GM12892 (cell line): Measurements from ENCODE around the gene CCDC144A.
"Not testable (repeated sequence)": the region's sequence is repeated elsewhere in the genome, so short reads cannot be mapped to it uniquely, and the experiment has no call there.

Source experiments
- DNase-seq: peaks from one replicate; pipeline ENCODE4 v3.0.0; 2011; ENCODE audit not compliant: insufficient read length
- FAIRE-seq: peaks from 2 replicates; lab custom pipeline; 2011; peaks lifted over from hg19 to GRCh38; lab: Jason Lieb, UNC
- POLR2A ChIP-seq: IDR thresholded peaks from 2 replicates; pipeline ENCODE4 v1.6.1; 2011; ENCODE audit warnings: low read depth, low read length, control low read depth
- POLR2AphosphoS5 ChIP-seq: IDR thresholded peaks from 2 replicates; pipeline ENCODE4 v1.6.1; 2011; ENCODE audit warnings: low read depth, low read length, control low read depth
- TAF1 ChIP-seq: IDR thresholded peaks from 2 replicates; pipeline ENCODE4 v1.6.1; 2011; ENCODE audit warnings: low read depth, mild to moderate bottlenecking, control low read depth, low read length, borderline replicate concordance

CCDC144A gene

DNA sequence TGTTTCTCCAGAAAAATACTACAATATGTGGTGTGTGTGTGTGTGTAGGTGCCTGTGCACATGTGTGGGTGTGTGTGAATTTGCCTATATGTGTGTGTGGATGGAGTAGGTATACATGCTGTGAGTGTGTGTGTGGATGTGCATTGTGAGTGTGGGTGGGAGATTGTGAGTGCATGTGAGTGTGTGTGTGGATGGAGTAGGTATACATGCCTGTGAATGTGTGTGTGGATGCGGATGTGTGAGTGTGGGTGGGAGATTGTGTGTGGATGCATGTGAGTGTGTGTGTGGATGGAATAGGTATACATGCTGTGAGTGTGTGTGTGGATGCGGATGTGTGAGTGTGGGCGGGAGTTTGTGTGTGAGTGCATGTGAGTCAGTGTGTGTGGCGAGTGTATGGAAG, 116.6 kb downstream of the CCDC144A start:
- not testable (repeated sequence) for FAIRE-seq

DNA sequence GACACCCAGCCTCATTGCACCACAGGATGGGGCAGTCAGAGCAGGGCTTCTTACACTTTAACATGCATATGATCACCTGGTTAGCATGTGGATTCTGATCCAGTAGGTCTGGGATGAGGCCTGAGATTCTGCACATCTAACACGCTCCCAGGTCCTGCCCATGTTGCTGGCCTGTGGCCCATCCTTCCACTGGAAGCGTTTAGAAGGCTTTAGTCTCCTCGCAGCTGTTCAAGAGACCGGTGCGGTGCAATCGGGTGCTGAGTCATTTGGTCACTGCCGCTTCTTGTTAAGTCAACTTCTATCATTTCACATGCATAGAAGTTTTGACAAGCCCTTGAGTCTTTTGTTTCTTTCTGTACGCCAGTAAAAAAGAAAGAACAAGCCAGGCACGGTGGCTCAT, 117.6 kb downstream of the CCDC144A start:
- not testable (repeated sequence) for DNase-seq, FAIRE-seq

More for the DNA sequence above, 116.6 kb downstream of the CCDC144A start:
- not testable (repeated sequence) for DNase-seq

DNA sequence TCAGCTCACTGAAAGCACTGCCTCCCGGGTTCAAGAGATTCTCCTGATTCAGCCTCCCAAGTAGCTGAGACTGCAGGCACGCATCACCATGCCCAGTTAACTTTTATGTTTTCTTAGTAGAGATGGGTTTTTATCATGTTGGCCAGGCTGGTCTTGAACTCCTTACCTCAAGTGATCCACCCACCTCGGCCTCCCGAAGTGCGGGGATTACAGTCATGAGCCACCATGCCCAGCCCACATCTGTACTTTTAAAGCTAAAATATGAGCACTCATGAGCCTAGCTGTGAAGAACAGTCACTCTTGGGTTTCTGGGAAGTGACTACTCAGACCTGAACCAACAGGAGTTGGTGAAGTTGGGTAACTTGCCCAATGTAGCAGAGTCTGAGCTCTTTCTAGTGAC, 120.2 kb downstream of the CCDC144A start:
- DNase-seq, FAIRE-seq: not testable (repeated sequence)

DNA sequence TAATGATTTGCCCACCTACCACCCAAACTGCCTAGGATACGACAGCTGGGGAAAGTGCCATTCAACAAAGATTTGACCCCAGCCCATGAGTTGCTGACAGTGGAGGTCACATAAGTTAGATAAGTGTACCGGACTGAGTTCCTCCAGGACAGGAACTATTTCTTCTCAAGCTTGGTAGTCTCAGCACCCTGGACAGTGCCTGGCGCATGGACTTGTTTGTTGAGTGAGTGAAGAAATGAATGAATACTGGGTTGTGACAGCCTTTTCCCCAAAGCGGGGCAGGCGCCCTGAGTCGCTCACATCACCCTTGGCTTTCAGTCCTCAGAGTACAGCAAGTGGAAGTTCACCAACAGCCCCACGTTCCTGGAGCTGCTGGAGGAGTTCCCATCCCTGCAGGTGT, 122.1 kb downstream of the CCDC144A start:
- not testable (repeated sequence) for DNase-seq, FAIRE-seq

DNA sequence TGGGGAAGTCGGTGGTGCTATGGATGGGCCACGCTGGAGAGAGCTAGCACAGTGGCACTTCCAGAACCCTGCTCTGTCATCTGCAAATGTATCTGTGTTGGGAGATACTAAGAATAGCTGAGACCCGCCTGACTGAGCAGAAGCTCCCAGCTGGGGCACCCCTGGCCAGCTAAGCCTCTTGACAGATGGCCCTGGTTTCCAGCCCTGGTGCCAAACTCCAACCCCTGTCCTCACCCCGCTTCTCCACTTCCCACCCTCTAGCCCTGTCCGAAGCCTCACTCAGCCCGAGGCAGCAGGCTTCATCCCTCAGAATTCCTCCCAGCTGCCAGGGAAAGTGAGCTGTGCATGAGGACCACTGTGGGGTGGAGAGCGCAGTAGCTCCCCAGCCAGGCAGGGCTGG, 124.4 kb downstream of the CCDC144A start:
- DNase-seq (no peak), FAIRE-seq (no peak)
- no peak for TF ChIP-seq POLR2A
- TF ChIP-seq POLR2AphosphoS5, result no peak
- no peak for TF ChIP-seq TAF1

DNA sequence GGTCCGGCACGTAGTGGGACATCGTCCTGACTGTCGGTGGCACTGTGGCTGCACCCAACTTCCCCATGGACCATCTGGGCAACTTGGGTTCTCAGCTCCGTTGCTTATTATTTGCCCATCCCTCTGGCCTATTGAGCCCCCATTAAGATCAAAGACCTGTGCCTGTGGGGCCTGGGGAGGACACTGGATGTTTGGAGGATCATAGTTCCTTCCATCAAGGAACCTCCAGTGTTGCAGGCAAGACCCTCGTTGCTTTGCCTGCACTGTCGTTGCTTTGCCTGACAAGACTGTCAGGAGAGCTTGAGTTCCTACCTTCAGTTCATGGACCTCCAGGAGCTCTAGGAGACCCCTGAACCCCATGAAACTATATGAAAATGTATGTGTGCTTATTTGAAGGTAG, 127.2 kb downstream of the CCDC144A start:
- no peak for DNase-seq
- no peak for FAIRE-seq
- no peak for TF ChIP-seq POLR2A
- TF ChIP-seq TAF1, result no peak
- no peak for TF ChIP-seq POLR2AphosphoS5

DNA sequence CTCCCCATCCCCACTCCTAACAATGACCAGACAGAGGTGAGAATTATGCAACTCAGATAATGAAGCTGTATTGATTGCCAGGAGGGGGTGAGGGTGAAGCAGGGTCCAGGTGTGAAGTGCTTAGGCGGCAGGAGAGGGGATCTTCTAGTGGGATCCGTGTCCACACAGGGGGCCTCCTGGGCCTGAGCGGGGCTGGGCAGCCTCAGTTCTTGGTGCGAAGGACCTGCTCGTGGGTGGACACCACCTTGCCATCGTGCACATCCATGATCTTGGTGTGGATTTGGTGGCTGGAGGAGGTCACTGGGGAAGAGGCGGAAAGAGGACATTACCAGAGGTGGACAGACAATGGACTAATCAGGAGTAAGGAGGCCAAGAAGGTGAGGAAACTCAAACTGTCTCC, 127.9 kb downstream of the CCDC144A start:
- FAIRE-seq, DNase-seq: not testable (repeated sequence)

DNA sequence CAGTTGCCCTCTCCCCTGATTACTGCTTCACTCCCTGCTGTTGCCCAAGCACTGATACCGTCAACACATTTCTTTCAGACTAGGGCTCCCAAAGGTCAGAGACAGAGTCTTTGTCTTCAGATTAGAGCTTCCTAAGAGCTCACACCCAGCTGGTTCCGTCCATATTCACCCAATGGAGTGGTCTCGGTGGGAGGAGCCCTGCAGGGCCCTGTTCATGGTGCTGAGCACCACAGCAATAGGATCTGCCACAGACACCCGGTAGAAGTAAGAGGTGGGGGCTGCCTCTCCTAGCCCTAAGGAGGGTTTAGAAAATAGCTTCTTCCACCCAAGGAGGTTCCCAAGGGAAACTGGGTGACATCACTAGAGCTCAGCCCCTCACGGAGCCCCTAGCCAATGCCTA, 128.3 kb downstream of the CCDC144A start:
- DNase-seq (no peak), FAIRE-seq (no peak)
- no peak for TF ChIP-seq POLR2A
- no peak for TF ChIP-seq TAF1
- TF ChIP-seq POLR2AphosphoS5, result no peak

DNA sequence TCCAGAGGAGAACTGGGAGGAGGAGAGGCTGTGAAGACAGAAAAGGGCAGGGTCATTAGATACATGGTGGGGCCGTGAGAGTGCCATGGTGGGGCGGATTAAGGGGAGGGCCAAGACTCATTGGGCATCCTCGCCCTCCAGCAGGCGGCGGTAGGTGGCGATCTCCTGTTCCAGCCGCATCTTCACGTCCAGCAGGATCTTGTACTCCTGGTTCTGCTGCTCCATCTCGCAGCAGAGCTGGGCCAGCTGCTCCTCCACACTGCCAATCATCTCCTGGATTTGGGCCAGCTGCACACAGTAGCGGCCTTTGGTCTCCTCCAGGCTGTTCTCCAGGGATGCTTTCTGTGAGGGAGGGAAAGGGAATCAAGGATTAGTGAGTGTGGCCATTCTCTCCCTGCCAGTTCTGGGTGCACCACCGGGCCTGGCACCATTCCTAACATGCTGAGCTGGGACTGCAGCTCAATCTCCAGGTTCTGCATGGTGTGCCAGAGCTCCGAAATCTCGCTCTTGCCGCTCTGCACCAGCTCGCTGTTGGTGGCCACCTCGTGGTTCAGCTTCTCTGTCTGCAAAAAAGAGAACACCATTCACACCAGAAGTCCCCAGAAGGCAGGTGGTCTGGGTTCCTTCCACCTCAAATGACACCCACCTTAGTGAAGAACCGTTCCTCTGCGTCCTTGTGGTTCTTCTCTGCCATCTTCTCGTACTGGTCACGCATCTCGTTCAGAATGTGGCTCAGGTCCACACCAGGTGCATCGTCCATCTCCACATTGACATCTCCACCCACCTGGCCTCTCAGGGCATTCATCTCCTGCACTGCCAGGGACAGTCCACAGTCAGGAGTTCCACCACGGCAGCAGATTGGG, 129.0 kb downstream of the CCDC144A start:
- DNase-seq (no peak), FAIRE-seq (no peak)
- no peak for TF ChIP-seq TAF1
- TF ChIP-seq POLR2A, result no peak
- no peak for TF ChIP-seq POLR2AphosphoS5

DNA sequence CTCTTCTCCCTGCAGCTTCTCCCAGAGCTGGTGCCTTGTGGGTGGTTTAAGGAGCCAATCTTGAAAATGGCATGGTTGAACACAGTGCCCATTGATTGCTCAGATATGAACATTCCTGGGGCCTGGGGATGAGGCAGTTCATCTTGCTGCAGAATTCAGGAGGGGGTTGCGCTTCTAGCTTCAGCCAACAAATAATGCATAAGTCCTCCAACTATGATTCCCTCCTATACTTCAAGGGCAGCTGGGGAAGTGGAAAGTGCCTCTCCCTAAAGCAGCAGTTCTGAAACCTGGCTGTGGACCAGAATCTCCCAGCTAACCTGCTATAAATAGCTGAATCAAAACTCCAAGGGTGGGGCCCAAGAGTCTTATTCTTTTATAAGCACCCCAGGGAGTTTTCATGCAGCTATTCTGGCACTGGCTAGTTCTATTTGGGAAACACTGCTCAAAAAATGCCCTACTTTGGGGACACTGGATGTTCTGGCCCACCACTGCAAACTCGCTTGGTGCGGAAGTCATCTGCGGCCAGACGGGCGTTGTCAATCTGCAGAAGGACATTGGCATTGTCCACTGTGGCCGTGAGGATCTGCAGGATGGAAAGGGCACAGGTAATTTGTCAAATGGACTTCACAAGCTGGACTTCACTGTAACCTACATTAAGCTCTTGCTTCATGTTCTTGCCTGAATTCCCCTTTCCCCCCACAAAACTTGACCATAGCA, 130.3 kb downstream of the CCDC144A start:
- DNase-seq, result no peak
- no peak for TF ChIP-seq POLR2AphosphoS5
- TF ChIP-seq TAF1, result no peak
- TF ChIP-seq POLR2A, result no peak
- FAIRE-seq, result no peak

DNA sequence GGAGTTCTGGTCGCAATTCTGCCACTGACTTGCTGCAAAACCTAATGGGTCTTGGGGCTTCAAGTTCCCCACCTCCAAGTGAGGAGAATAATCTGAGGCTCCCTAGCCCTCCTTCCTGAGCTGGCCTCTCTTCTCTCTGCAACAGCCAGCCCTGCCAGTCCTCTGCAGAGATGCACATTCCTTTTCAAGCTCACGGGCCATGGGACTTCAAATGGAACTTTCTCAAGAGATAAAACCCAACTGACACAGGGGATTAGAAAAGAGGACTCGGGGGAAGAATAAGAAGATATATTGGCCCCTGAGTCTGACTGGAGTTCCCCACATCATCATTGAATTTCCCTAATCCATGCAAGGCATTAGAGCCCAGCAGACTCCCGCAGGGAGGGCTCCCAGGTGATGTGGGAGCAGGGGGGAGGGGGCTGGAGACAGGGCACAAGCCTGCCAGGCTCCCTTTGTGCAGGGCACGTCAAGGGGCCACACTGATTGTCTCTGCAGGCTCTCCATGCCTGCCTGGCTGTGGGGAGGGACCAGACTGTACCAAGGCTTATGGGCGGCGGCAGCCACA, 131.0 kb downstream of the CCDC144A start:
- FAIRE-seq, result no peak
- DNase-seq, result no peak
- no peak for TF ChIP-seq POLR2AphosphoS5
- no peak for TF ChIP-seq TAF1
- TF ChIP-seq POLR2A, result no peak

DNA sequence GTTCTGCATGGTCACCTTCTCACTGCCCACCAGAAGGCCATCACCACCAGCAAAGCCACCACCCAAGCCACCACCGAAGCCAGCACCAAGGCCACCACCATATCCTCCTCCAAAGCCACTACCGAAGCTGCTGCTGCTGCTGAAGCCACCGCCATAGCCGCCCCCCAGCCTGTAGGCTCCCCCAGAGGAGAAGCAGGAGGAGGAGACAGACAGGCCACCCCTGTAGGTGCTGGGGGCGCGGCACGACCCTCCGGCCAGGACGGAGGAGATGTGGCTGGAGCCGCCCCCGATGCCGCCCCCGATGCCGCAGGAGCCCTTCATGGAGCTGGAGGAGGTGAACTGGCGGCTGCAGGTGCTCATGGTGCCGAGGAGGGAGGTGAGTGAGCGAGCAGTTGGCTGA, 132.1 kb downstream of the CCDC144A start:
- not testable (repeated sequence) for DNase-seq

DNA sequence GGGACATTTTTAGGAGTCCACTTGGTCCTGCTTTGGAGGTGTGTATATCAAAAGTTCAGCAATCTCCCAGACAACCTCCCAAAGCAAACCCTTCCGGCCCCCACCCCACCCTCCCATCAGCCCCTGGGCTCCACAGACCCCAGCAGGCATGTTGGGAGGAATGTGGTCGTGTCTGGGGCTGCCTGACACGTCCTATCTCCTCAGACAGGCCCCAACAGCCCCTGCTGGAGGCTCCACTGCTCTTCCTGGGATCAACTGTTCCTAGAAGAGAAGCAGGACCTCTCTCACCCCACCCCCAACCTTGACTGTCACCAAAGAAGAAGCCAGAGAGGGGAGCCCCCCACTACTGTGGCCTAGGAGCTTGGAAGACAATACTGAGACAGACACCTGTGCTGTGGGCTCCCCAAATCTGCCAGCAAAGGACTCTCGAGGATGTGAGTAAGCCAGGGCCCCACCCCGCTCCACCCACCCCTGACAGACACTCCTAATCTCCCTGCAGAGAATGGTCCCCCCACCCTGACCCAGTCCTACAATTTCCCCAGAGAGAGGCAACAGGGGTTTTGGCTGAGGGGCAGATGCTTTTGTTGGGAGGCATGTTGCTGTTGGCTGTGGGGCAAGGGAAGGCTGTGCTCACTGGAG, 133.8 kb downstream of the CCDC144A start:
- DNase-seq, FAIRE-seq: not testable (repeated sequence)

More for the DNA sequence above, 132.1 kb downstream of the CCDC144A start:
- not testable (repeated sequence) for FAIRE-seq
